Measurements from ENCODE around the gene SCNN1A. TPM values are rescaled to one million over a fixed set of nuclear protein-coding genes. Genes with fewer than 3 reads are reported as not detected.

The SCNN1A gene
- total RNA-seq, 1 experiment from 2014 or later: 17.1 TPM

GRCh38 chr12:6361834-6362233 is 13.5 kb downstream of the SCNN1A start:
- H3K36me3 ChIP-seq (ENCODE audit: control insufficient read depth, insufficient read depth, low read length): no peaks in the 10 kb centered on the region
- no TSS peak for BruUV-seq (replicated peaks)
- H3K27me3 ChIP-seq (ENCODE audit: control insufficient read depth, insufficient read depth, low read length): no peaks in the 10 kb centered on the region
- 0 out of 2 replicates have a peak overlapping the region, but pooled peaks have one; percentile 77 for H3K27ac ChIP-seq (ENCODE audit: low read length)
- no peak for TF ChIP-seq TCF7L2 (IDR thresholded peaks at IDR 0.05; ENCODE audit: low read depth, low read length)
- no peak for TF ChIP-seq SIN3A (IDR thresholded peaks at IDR 0.05; ENCODE audit: borderline replicate concordance, insufficient read depth, low read depth, low read length)
- TF ChIP-seq CTCF (IDR thresholded peaks at IDR 0.05): no peak
- no peak for TF ChIP-seq REST (IDR thresholded peaks at IDR 0.05; ENCODE audit: insufficient read depth in 1 of 2, low read depth in 2 of 2, low read length in 1 of 2)
- TF ChIP-seq POLR2AphosphoS5 (IDR thresholded peaks at IDR 0.05; ENCODE audit: low read depth, low read length): no peak
- ChIA-PET CTCF (no interaction called here), POLR2A (no interaction called here)
- ATAC-seq (no peak), DNase-seq (ENCODE audit: low read depth, low spot score) (no peak)
- intact Hi-C loops (cut with micrococcal nuclease; ENCODE audit: unreplicated experiment): no loop called here
- in situ Hi-C loops (cut with HindIII; ENCODE audit: low pct_unique_long_range_greater_than_20kb, low sequenced_read_pairs): no loop called here
- peaks cover 6% of the 10 kb centered on the region for H3K4me1 ChIP-seq (ENCODE audit: control insufficient read depth, insufficient read depth, low read length)
- H3K9me3 ChIP-seq (ENCODE audit: control insufficient read depth, insufficient read depth, low read depth, low read length): no peaks in the 10 kb centered on the region
- no peak overlapping the region for H3K4me3 ChIP-seq (ENCODE audit: low read depth in 2 of 2, low read length in 2 of 2)

- Histone ChIP-seq H3K27ac (ENCODE audit: low read length) (no peak overlapping the region), H3K4me3 (ENCODE audit: low read depth in 2 of 2, low read length in 2 of 2) (no peak overlapping the region), H3K27me3 (ENCODE audit: control insufficient read depth, insufficient read depth, low read length) (no peaks in the 10 kb centered on the region), H3K36me3 (ENCODE audit: control insufficient read depth, insufficient read depth, low read length) (no peaks in the 10 kb centered on the region), H3K9me3 (ENCODE audit: control insufficient read depth, insufficient read depth, low read depth, low read length) (no peaks in the 10 kb centered on the region), H3K4me1 (ENCODE audit: control insufficient read depth, insufficient read depth, low read length) (peaks cover 6% of the 10 kb centered on the region)
- DNase-seq (ENCODE audit: low read depth, low spot score): no peak
- intact Hi-C loops (cut with micrococcal nuclease; ENCODE audit: unreplicated experiment) (no loop called here), in situ Hi-C loops (cut with HindIII; ENCODE audit: low pct_unique_long_range_greater_than_20kb, low sequenced_read_pairs) (no loop called here)
- no peak for ATAC-seq
- CTCF ChIA-PET: no interaction called here
- no peak for TF ChIP-seq REST (IDR thresholded peaks at IDR 0.05; ENCODE audit: insufficient read depth in 1 of 2, low read depth in 2 of 2, low read length in 1 of 2)
- no peak for TF ChIP-seq POLR2AphosphoS5 (IDR thresholded peaks at IDR 0.05; ENCODE audit: low read depth, low read length)
- TF ChIP-seq CTCF (IDR thresholded peaks at IDR 0.05): no peak
- TF ChIP-seq TCF7L2 (IDR thresholded peaks at IDR 0.05; ENCODE audit: low read depth, low read length): no peak
- TF ChIP-seq SIN3A (IDR thresholded peaks at IDR 0.05; ENCODE audit: borderline replicate concordance, insufficient read depth, low read depth, low read length): no peak
- POLR2A ChIA-PET: no interaction called here
- no TSS peak for BruUV-seq (replicated peaks)
Measured at GRCh38 chr12:6360578-6361490, 14.5 kb downstream of the SCNN1A start.
